Gastroesophageal sphincter (tissue), 4 donors: ENCODE measurements around the gene ZNF784. TPM values are rescaled to one million over a fixed set of nuclear protein-coding genes. Genes with fewer than 3 reads are reported as not detected.

Experiments used
- ATAC-seq: fragments of 150-250 bp; one replicate; pipeline ENCODE4 v1.9.1; 2016; ENCODE audit warnings: mild to moderate bottlenecking, moderate library complexity
- H3K27ac ChIP-seq, 4 donors: fragments of 200-600 bp; sonication (generic) in 3 of 4; 1 replicate in 3 of 4; 2 replicates in 1 of 4; pipeline ENCODE4 v1.5.1; 2016 to 2019
- H3K27me3 ChIP-seq: fragments of 200-600 bp; sonication (generic); one replicate; pipeline ENCODE4 v1.5.1; 2019
- H3K36me3 ChIP-seq, 2 donors: fragments of 200-600 bp; sonication (generic); one replicate each; pipeline ENCODE4 v1.5.1; 2019; ENCODE audit warnings: control low read depth in 1 of 2
- H3K4me1 ChIP-seq, 3 donors: fragments of 200-600 bp; sonication (generic); 1 replicate in 2 of 3; 2 replicates in 1 of 3; pipeline ENCODE4 v1.5.1; 2016 to 2019; ENCODE audit warnings: control low read depth in 2 of 3
- H3K4me3 ChIP-seq, 2 donors: fragments of 200-600 bp; sonication (generic); one replicate each; pipeline ENCODE4 v1.5.1; 2019; ENCODE audit warnings: mild to moderate bottlenecking in 1 of 2, moderate library complexity in 1 of 2
- H3K9me3 ChIP-seq, 3 donors: fragments of 200-600 bp; sonication (generic); one replicate each; pipeline ENCODE4 v1.5.1; 2017 to 2019; ENCODE audit warnings: control low read depth in 2 of 3
- CTCF ChIP-seq, 4 experiments: fragments of 200-600 bp in 2 of 4; fragments of 450-650 bp in 2 of 4; sonication (generic) in 1 of 4; IDR thresholded peaks; one replicate each; pipeline ENCODE4 v1.5.1; 2017 to 2019; ENCODE audit warnings: antibody characterized with exemption in 4 of 4, mild to moderate bottlenecking in 2 of 4, moderate library complexity in 2 of 4
- EP300 ChIP-seq: sonication (generic); formaldehyde crosslinking; IDR thresholded peaks from one replicate; pipeline ENCODE4 v1.6.1; 2017; ENCODE audit warnings: antibody characterized with exemption, mild to moderate bottlenecking
- POLR2A ChIP-seq, 2 donors: fragments of 450-650 bp; IDR thresholded peaks; one replicate each; pipeline ENCODE4 v1.6.1; 2017; ENCODE audit warnings: antibody characterized with exemption in 2 of 2, mild to moderate bottlenecking in 2 of 2, moderate library complexity in 1 of 2
- POLR2AphosphoS5 ChIP-seq: sonication (generic); formaldehyde crosslinking; IDR thresholded peaks from one replicate; pipeline ENCODE4 v1.6.1; 2017; ENCODE audit warnings: antibody characterized with exemption
- WGBS, 2 donors: methylation state at CpG; one replicate each; pipeline ENCODE4 v1.1.5; 2018; ENCODE audit warnings: low coverage in 1 of 2; 5-methylcytosine and 5-hydroxymethylcytosine counted together
- total RNA-seq, 4 donors: library from RNA; depleted of rRNA; stranded (reverse); fragments of >200 nt; gene quantifications; one replicate each; pipeline ENCODE4 v1.1.0, GENCODE V29; 2016

The ZNF784 gene
- total RNA-seq, 4 donors from 2014 or later: 0.54 to 8.1 (median 4.8) TPM

- H3K27me3 ChIP-seq: no peaks in the 10 kb centered on the region
- peaks cover 0 to 63% (median 48%) of the 10 kb centered on the region in 3 donors for H3K4me1 ChIP-seq
- no peaks in the 10 kb centered on the region for H3K9me3 ChIP-seq
- 0% methylated on average over 7 to 16 of the region's 95 CpGs for WGBS, 2 donors
- H3K4me3 ChIP-seq: peak within 1 kb of the TSS; percentile 71 to 97
- peak; percentile 54 for ATAC-seq
- peak within 1 kb of the TSS; percentile 85 to 99 (median 98) for H3K27ac ChIP-seq
- TF ChIP-seq POLR2A (IDR thresholded peaks at IDR 0.05): peak; percentile 45 to 57
- no peak for TF ChIP-seq EP300
- TF ChIP-seq CTCF (IDR thresholded peaks at IDR 0.05): peak in 2 of 4 experiments; percentile 6 to 16
- TF ChIP-seq POLR2AphosphoS5: peak; percentile 66
- H3K36me3 ChIP-seq: peaks cover 0 to 39% of the 10 kb centered on the region in 2 donors
Measured at GRCh38 chr19:55654868-55655647, 30.7 kb upstream of the ZNF784 start, which contains the start of gene U2AF2. TSS of gene U2AF2 (plus strand) at chr19:55655035. CDS start at chr19:55655105, 70 bp downstream.

GRCh38 chr19:55654323-55654867 lies 30.0 kb upstream of the ZNF784 start:
- peak; percentile 81 for ATAC-seq
- no peaks in the 10 kb centered on the region for H3K9me3 ChIP-seq
- TF ChIP-seq POLR2A (IDR thresholded peaks at IDR 0.05) (no peak), CTCF (IDR thresholded peaks at IDR 0.05) (no peak), POLR2AphosphoS5 (no peak), EP300 (no peak)
- peak overlapping the region; percentile 71 to 97 for H3K4me3 ChIP-seq
- peaks cover 0 to 32% of the 10 kb centered on the region in 2 donors for H3K36me3 ChIP-seq
- H3K27me3 ChIP-seq: no peaks in the 10 kb centered on the region
- peaks cover 0 to 63% (median 46%) of the 10 kb centered on the region in 3 donors for H3K4me1 ChIP-seq
- WGBS, 2 donors: 0% methylated on average over 23 of the region's 52 CpGs; no CpG with 5 or more reads in 1 of the 2 donors
- H3K27ac ChIP-seq: peak overlapping the region; percentile 71 to 99 (median 98)

GRCh38 chr19:55653651-55654322 lies 29.4 kb upstream of the ZNF784 start:
- H3K36me3 ChIP-seq: peaks cover 0 to 26% of the 10 kb centered on the region in 2 donors
- no peaks in the 10 kb centered on the region for H3K27me3 ChIP-seq
- ATAC-seq: peak; percentile 82
- peak overlapping the region; percentile 71 to 99 (median 98) for H3K27ac ChIP-seq
- peak overlapping the region; percentile 71 to 97 for H3K4me3 ChIP-seq
- peaks cover 0 to 63% (median 46%) of the 10 kb centered on the region in 3 donors for H3K4me1 ChIP-seq
- H3K9me3 ChIP-seq: no peaks in the 10 kb centered on the region
- TF ChIP-seq CTCF (IDR thresholded peaks at IDR 0.05) (peak in 3 of 4 experiments; percentile 88 to 100 (median 100)), POLR2A (IDR thresholded peaks at IDR 0.05) (peak; percentile 78 to 81), POLR2AphosphoS5 (peak; percentile 85), EP300 (no peak)
- WGBS, 2 donors: 4% methylated on average over 14 of the region's 57 CpGs; no CpG with 5 or more reads in 1 of the 2 donors

DNA sequence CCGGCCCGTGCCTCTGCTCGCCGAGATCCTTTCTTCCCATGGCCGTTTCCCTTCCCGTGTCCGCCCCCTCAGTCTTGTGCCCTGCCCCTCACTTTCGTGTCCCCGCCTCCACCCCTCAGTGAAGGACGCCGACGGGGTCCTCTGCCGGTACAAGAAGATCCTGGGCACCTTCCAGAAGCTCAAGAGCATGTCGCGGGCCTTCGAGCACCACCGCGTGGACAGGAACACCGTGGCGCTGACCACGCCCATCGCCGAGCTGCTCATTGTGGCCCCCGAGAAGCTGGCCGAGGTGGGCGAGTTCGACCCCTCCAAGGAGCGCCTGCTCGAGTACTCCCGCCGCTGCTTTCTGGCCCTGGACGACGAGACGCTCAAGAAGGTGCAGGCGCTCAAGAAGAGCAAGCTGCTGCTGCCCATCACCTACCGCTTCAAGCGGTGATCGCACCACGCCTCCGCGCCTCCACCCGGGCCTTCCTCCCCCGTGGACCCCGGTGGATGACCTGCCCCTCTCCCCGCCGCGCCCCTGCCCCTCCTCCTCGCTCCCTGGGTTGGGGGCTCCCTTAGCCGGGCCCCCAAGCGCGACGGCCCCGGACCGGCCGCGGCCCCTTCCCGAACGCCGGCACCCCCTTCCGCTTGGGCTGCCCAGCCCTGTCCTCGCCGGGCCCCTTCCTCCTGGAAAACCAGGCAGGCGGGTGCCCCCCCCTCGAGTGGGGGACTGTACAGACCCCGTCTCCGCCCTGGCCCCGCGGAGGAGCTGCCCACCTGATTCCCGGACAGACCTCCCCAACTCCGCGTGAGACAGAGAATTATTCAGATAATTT lies 28.2 kb upstream of the ZNF784 start:
- H3K36me3 ChIP-seq: peaks cover 0 to 23% of the 10 kb centered on the region in 2 donors
- peaks cover 0 to 63% (median 38%) of the 10 kb centered on the region in 3 donors for H3K4me1 ChIP-seq
- H3K27me3 ChIP-seq: no peaks in the 10 kb centered on the region
- peak overlapping the region in 3 of 4 donors; percentile 97 to 99 (median 98) for H3K27ac ChIP-seq
- H3K9me3 ChIP-seq: no peaks in the 10 kb centered on the region
- TF ChIP-seq CTCF (IDR thresholded peaks at IDR 0.05) (no peak), EP300 (no peak), POLR2A (IDR thresholded peaks at IDR 0.05) (no peak), POLR2AphosphoS5 (no peak)
- no peak for ATAC-seq
- no peak overlapping the region for H3K4me3 ChIP-seq
- WGBS, 2 donors: 60% methylated on average over 1 to 8 of the region's 71 CpGs
